GM18873 (cell line): ENCODE results near the gene NFYC.

Source experiments
- ATAC-seq: cut with Tn5 transposase; IDR thresholded peaks from one replicate; pipeline ENCODE4 v1.9.1; 2021; ENCODE audit warnings: mild to moderate bottlenecking, moderate library complexity, moderate number of reproducible peaks; ENCODE audit not compliant: unreplicated experiment, low FRiP score

The NFYC gene

DNA sequence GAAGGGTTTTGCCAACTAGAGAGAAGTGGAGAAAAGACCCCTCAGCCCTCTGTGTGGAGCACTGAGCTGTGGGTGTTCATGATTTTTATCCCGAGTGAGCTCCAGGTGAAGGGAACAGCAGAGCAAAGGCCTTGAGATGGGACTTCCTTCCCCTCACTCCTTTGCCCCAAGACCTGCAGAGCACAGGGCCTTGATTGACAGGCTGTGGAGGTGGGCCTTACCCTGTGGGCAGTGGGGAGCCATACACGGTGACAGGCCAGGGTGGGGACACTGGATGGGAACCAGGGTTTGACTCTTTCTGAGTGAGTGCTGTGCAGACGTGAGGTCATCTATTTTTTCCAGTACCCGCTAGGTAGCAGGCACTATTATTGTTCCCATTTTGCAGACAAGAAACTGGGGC, 102.5 kb downstream of the NFYC start:
- no peak for ATAC-seq

DNA sequence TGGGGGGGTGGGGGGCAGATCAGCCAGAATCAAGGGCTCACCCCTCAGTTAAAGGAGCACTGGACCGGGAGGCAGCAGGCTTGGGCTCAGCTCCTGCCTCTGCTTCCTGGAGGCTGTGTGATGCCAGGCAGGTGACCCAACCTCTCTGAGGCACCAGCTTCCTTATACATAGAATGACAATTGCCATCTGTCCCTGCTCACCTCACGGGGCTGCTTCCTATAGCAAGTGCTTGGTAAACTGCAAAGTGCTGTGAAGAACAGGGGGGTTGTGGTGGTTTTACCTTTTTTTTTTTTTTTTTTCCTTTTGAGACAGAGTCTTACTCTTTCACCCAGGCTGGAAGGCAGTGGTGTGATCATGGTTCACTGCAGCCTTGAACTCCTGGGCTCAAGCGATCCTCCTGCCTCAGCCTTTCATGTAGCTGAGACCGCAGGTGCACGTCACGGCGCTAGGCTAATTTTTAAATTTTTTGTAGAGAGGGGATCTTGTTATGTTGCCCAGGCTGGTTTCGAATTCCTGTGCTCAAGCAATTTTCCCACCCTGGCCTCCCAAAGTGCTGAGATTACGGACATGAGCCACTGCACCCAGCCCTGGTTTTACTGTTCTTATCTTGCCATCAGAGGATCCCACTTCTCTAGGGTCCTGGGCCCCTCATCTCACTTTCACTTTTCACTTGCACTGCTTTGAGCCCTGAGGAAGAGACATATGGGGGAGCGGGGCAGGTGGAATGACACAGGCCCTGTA, 103.6 kb downstream of the NFYC start:
- no peak for ATAC-seq

DNA sequence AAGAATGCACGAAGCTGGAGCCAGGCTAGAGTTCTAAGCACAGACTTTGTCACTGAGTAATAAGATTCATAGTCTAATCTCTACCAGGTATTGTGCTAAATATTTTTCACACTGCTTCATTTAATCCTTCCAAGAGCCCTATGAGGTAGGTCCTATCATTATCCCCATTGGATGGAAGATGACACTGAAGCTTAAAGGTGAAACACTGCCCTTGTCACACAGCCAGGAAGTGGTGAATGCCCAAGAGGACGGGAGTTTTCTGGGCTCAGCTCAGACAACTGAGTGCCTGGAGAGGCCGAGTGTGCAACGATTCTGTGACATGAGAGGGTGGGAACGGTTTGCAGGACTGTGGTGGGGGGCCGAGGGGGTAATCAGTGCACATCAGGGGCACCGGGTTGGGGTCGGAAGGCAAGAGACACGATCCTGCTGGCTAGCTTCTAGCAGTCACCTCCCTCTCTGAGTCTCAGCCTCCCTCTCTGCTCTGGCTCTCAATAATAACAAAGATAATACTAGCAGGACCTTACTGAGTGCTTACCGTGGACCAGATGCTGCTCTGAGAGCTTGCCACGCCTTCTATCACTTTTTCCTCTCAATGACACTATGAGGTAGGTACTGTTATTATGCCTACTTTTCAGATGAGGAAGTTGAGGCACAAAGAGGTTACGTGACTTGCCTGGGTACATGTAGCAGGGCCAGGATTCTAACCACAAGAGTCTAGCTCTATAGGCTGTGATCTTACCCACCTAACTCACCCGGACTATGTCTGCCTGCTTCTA, 104.5 kb downstream of the NFYC start:
- ATAC-seq: no peak

DNA sequence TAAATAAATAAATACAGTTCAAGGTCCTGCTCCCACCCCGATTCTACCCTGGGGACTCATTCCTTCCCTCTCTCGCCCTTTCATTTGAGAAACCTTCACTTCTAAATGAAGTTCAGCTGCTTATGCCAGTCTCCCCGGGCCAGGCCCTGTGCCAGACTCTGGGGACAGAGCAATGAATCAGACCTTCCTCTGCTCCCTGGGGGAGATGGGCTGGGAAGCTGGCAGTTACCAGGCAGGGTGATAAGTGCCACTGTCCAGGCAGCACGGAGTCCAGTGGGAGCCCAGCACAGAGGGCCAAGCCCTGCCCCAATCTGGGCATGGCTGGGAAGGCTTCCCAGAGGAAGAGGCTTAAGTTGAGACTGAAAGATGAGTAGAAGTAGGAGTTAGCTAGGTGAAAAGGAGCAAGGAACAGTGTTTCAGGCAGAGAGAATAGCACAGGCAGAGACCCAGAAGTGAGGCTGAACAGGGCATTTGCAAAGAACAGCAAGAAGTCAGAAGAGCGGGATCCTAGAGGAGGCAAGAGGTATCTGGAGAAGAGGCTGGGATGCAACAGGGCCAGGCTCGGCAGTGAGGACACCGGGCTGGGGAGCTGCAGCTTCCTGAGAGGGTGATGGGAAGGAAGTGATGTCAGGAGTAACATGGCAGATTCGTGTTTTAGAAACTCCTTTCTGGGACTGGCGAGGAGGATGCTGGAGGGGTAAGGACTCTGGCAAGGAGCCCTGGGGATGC, 105.6 kb downstream of the NFYC start:
- ATAC-seq: no peak

DNA sequence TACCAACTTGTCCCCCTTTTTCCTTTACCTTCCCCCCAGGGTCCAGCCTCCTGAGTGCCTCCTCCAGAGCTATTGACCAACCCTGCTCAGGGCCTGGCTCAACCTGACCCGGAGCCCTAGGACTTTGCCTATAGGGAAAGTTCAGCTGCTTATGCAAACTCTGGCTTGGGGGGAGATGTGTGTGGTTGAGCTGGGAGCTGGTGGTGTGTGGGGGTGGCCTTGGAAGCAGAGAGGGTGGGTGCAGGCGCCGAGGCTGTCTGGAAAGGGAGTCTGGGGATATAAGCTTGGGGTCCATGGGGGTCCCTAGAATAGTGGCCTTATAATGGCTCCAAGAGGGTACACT, 106.1 kb downstream of the NFYC start:
- no peak for ATAC-seq

DNA sequence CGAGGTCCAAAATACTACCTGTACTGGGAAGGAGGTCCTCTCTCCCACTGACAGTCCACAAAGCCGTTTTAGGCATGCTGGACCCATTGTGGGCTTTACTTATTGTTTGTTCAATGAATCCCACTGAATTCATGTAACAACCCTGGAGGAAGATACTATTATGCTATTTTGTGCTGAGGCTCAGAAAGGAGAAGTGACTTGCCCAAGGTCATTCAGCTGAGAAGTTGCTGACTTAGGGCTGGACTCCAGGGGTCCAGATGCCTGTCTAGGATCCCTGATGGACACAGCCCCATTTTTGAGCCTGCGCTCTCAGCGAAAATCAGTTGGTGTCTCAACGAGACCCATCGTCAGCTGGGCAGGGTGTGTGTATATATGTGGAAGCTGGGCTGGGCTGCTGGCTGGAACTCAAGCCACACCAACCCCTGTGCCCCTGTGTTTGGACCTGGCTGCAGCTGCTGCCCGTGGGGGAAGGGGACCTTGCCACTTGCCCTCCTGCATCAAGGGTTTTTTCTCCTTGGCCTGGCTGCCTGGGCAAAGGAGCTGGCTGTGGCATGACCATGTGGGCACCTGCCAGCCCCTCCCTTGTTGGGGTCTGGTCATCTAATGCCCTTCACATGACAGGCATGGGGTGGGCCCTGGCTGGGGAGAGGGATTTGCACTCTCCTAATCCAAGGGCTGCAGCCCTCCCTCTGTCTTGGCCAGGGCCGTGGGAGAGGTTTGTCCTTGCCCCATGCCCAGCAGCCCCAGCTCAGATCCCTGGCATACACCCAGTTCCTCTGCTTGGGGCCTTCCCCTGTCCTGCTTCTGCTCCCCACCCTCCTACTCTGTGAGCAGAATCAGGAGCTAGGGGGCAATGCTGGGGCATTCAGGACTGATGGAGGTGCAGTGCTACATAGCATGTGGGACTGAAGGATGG, 107.1 kb downstream of the NFYC start:
- no peak for ATAC-seq

DNA sequence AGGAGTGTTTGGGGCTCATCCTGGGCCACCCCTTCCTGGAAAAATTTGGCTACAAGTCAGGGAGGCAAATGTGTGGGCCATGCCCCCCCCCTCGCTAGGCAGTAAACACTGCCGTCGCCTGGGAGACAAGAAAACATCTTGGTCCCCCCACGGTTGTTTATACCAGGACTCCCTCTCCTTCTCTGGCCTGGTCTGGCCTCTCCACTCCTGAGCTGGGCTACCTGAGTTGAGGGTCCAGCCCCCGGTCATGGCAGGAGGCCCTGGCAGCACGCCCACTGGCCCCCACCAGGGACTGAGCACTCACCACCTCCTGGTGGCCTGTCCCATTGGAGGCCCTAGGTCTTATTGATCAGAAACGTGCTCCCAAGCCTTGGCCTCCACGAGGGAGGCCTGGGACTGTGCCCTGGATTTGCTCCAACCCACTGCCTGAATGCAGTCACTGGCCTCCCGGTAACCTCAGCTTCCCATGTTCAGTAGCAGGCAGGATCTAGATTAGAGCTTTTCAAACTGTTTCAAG, 107.9 kb downstream of the NFYC start:
- no peak for ATAC-seq

DNA sequence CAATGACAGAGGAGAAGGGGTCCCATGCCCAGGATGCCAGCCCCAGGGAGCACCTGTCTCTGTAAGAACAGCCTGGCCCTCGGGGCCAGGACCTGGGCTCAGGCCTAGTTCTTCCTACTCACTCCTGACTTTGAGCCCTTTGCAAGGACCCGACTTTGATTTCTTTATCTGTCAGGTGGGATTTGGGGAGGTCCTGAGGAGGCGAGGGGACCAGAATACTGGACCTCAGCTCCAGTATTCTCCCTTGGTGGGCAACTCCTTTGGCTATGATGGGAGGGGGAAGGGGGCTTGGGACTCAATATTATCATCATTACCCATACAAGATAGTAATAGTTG, 110.2 kb downstream of the NFYC start:
- ATAC-seq: no peak

DNA sequence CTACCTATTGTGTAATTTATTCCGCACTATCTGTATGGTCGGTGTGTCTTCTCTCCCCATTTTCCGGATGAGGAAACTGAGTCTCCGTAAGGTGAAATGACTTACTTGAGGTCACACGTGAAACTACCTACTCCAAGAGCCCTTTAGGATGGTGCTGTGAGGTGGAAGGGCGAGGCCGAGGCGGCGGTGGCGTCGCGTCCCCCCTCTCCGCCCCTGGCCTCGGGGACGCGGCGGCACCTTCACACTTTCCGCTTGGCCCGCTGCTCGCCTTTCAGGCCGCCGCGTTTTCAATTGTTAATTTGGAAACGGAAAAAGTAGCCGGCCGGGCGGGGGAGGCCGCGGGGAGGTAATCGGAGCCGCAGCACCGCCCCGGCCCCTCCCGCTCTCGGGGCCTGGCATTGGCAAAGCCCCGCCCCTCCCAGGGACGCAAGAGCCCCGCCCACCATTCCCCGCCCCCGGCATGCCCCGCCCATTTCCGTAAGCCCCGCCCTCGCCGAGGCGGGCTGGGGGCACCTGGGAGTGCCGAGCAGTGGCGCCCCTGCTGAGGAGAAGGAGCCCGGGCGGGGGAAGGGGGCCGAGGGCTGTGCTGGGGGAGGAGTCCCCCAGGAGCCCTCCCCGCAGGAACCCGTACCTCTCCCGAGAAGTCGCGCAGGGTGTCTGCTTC, 110.7 kb downstream of the NFYC start:
- ATAC-seq: no peak

DNA sequence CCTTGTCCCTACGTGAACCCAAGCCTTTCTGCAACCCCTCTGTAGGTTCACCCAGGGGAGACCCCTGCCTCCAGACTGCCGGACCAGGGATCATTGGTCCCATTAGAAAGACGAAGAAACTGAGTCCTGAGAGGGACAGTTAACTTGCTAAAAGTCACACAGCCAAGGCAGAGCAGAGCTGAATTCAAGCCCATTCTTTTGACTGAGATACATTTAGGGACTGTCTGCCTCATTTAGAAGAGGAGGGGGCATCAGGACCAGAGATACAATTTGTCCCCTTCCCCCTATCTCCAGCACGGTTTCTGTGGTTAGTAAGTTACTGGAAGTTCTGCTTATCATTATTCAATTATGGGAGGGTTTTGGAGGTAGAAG, 111.2 kb downstream of the NFYC start:
- ATAC-seq: no peak

DNA sequence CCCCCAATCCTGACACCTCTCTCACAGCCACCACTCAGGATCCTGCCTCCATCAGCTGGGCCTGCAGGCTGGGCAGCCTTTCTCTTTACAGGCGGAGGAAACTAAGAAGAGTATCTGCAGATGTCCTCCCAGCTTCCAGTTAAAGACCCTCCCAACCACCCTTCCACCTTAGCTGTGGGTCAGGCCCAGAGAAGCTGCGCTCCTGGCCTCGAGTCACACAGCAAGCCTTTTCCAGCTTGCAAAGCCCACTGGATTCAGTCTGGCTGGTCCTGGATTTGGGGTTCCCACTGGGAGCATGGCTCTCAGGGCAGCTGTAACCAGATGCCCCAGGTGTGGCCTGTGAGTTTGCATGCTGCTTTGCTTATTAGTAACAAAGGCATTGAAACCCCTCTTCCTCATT, 111.9 kb downstream of the NFYC start:
- ATAC-seq: no peak

DNA sequence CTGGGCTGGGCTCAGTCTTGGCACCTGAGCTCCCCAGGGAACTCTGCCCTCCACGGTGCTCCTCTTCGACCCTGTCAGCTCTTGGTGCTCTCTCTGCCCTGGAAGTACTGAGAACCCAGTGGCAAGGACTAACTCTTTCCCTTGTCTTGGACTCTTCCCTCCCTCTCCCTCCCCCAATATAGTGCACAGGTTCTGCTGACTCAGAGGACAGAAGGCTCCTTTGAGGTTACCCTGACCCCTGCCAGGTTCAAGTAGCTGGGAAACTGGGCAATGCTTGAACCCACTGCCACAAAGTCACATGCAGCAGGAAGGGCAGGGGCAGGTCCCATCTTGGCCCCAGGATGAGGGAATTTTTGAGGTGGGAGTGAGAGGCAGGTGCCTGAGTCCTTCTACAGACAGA, 112.4 kb downstream of the NFYC start:
- ATAC-seq: no peak

DNA sequence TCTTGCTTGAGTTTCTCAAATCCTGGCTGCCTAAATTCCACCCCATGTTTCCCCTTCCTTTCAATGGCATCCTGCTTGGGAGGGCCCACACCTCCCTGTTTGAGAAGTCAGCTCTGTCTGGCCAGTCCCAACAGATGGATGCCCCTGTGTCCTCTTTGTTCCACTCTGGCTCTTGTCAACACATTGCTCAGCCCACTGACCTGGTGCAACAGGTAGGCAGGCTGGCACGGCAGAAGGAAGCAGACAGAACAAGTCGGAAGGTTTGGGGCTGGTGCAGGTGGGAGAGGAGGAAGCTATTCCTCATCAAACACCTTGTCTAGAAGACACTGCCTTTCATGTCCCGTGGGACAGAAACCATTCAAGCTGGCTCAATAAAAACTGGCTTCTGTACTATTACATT, 114.7 kb downstream of the NFYC start:
- no peak for ATAC-seq

DNA sequence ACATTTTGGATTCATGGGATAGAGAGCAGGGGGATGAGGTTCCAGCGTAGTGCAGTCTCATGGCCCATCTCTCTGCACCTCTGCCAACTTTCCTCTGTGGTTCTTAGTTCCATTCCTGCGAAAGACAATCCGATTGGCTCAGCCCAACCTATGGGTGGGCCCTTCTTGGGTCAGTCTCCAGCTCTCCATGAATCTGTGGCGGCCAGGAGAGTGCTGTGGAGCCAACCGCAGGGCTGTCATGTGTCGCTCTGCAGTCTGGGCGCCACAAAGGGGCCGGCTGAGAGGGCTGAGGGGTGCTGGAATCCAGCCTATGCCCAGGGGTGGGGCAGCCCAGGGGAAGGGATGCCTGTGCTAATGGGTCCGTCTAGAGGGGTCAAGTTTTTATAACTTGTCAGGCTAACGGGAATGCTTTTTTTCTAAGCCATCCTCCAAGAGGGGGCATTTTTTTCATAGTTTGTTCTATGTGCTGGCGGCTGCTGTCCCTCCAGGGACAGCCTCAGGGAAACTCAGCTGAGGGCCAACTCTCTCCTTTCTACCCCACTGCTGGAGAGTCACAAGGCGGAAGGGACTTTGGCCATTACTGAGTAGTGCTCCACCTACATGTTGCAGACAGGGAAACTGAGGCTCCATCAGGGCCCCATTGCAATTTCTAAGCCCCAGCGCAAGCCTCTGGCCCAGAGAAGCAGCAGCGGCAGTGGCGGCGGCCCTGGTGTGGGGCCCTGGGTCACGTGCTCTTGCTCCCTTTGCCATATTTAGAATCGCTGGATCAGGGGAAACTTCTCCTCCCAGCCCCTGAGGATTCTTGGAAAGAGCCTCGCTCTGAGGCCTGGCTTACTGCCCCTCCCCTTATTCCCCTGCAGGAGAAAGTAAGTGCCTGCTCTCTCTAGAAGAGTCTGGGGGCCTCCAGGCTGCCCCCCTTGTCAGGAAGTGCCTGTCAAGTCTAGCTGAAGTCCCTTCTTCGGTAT, 115.5 kb downstream of the NFYC start:
- no peak for ATAC-seq

DNA sequence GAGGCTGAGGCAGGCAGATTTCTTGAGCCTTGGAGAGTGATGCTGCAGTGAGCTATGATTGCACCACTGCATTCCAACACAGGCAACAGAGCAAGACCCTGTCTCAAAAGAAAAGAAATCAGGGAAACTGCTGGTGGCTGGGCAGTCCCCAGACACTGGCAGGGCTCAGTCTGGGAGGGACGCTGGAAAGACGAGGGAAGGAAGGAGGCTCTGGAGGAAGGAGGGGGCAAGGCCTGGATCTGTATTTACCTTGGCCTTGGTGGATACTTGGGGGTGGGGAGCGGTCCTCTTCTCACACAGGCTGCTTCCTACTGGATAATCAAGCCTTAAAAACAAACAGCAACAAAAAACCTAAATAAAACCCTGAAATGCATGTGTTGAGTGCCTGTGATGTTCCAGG, 116.5 kb downstream of the NFYC start:
- no peak for ATAC-seq

DNA sequence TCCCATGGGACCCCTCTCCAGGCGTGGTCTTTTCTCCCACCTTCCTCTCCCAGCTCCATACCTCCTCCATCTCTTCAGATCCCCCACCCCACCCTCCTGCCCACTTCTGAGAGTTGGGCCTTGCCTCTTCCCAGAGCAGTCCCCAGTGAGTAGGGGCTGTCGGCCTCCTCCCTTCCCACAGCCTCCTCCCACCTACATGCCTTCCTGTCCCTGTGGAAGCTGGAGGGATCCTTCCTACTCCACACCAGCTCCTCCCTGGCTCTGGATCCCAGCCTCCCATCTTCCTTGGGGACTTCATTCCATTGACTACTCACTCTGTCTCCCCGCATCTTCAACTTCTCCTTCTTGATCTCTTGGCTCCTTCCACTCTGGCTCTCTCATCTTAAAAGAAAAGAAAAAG, 116.9 kb downstream of the NFYC start:
- ATAC-seq: no peak

DNA sequence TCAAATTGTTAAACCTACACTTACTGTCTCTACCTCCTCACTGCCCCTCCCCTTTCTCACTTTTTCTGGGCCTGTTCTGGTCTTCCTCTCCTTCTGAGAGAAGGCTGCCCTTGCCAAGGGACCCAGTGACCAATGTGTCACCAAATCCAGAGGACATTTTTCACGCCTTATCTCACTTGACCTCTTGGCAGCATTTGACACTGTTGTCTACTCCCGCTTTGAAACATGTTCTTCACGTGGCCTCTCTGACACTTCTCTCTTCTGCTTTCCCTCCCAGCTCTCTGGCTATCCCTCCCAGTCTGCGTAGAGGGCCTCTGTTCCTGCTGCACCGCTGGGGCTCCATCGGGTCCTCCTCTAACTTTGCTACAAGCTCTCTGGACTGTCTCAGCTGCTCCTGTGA, 117.4 kb downstream of the NFYC start:
- no peak for ATAC-seq

DNA sequence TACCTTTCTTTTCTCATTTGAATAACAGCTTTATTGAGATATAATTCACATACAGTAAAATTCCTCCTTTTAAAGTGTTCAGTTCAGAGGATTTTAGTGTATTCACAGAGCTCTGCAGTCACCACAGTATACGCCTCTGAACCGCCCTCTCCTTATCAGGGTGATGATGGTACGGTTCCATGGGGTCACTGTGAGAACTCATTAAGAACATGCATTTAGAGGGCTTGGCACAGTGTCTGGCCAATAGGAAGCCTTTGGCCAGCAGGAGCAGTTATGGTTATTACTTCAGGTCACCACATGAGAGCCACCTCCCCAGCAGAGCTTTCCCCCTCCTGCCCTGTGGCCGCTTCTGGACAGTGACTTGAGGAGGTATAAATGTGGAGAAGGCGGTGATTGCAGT, 119.4 kb downstream of the NFYC start:
- ATAC-seq: no peak

DNA sequence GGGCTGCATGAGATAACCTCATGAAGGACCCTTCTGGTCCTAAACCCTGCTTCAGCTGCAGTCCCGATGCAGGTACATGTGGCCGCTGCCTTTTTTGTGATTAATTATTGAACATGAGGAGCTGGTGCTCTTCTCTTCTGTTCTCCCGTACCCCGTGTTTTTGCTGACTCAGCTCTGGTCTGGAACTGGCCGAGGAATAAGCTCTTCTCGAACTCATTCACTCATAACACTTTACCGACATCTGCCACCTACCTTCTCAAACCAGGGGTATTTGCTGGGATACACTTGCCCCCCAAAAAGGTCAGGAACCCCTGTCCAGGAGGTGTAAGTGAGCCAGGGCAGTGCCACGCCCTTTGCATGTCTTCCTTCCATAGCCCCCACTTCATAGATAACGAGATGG, 123.9 kb downstream of the NFYC start:
- no peak for ATAC-seq
